ENCODE data around the gene ANXA6.

ANXA6 gene

GRCh38 chr5:151196556-151197290, 39.1 kb upstream of the ANXA6 start:
- peaks cover 40% of the 10 kb centered on the region for H3K36me3 ChIP-seq (replicated peaks; ENCODE audit: low read depth, low read length)
- peaks cover 5% of the 10 kb centered on the region; the same call in 1 of the 2 replicates for H3K9me3 ChIP-seq (ENCODE audit: insufficient read depth, low read length)
- peaks cover 21% of the 10 kb centered on the region for H3K4me1 ChIP-seq (ENCODE audit: low read length)
- H3K4me2 ChIP-seq (ENCODE audit: low read length): peak overlapping the region; percentile 38
- no peak overlapping the region for H3K4me3 ChIP-seq (ENCODE audit: low read length)
- H3K9ac ChIP-seq (ENCODE audit: low read length): no peak overlapping the region
- no peak for TF ChIP-seq CTCF (IDR thresholded peaks at IDR 0.05; ENCODE audit: low read depth, low read length)
- no peak for TF ChIP-seq EZH2phosphoT487 (IDR thresholded peaks at IDR 0.05; ENCODE audit: low read depth)
- H3K79me2 ChIP-seq (ENCODE audit: low read length): no peaks in the 10 kb centered on the region
- H4K20me1 ChIP-seq (ENCODE audit: insufficient read depth, low read length): no peaks in the 10 kb centered on the region
- H2AFZ ChIP-seq (ENCODE audit: low read depth, low read length): no peak overlapping the region
- no peaks in the 10 kb centered on the region for H3K27me3 ChIP-seq (ENCODE audit: low read depth, low read length)
- peak overlapping the region; percentile 40; the same call in 1 of the 2 replicates for H3K27ac ChIP-seq (ENCODE audit: low read length)

- Histone ChIP-seq H3K4me3 (ENCODE audit: low read length) (no peak overlapping the region), H3K9ac (ENCODE audit: low read length) (no peak overlapping the region), H2AFZ (ENCODE audit: low read depth, low read length) (no peak overlapping the region), H3K27me3 (ENCODE audit: low read depth, low read length) (no peaks in the 10 kb centered on the region), H4K20me1 (ENCODE audit: insufficient read depth, low read length) (no peaks in the 10 kb centered on the region), H3K36me3 (replicated peaks; ENCODE audit: low read depth, low read length) (peaks cover 47% of the 10 kb centered on the region), H3K4me2 (ENCODE audit: low read length) (no peak overlapping the region), H3K79me2 (ENCODE audit: low read length) (no peaks in the 10 kb centered on the region), H3K9me3 (ENCODE audit: insufficient read depth, low read length) (peaks cover 5% of the 10 kb centered on the region; the same call in 1 of the 2 replicates), H3K27ac (ENCODE audit: low read length) (no peak overlapping the region), H3K4me1 (ENCODE audit: low read length) (peaks cover 22% of the 10 kb centered on the region)
- TF ChIP-seq CTCF (IDR thresholded peaks at IDR 0.05; ENCODE audit: low read depth, low read length) (no peak), EZH2phosphoT487 (IDR thresholded peaks at IDR 0.05; ENCODE audit: low read depth) (no peak)
Observed at GRCh38 chr5:151195622-151196021, 38.0 kb upstream of the ANXA6 start.

GRCh38 chr5:151192626-151193025, 35.0 kb upstream of the ANXA6 start:
- Histone ChIP-seq H3K4me1 (ENCODE audit: low read length) (peaks cover 22% of the 10 kb centered on the region), H3K27me3 (ENCODE audit: low read depth, low read length) (no peaks in the 10 kb centered on the region), H3K9ac (ENCODE audit: low read length) (no peak overlapping the region), H3K79me2 (ENCODE audit: low read length) (no peaks in the 10 kb centered on the region), H3K4me2 (ENCODE audit: low read length) (no peak overlapping the region), H3K9me3 (ENCODE audit: insufficient read depth, low read length) (peaks cover 14% of the 10 kb centered on the region; the same call in 1 of the 2 replicates), H2AFZ (ENCODE audit: low read depth, low read length) (no peak overlapping the region), H3K36me3 (replicated peaks; ENCODE audit: low read depth, low read length) (peaks cover 61% of the 10 kb centered on the region), H4K20me1 (ENCODE audit: insufficient read depth, low read length) (no peaks in the 10 kb centered on the region), H3K4me3 (ENCODE audit: low read length) (no peak overlapping the region), H3K27ac (ENCODE audit: low read length) (no peak overlapping the region)
- TF ChIP-seq CTCF (IDR thresholded peaks at IDR 0.05; ENCODE audit: low read depth, low read length) (no peak), EZH2phosphoT487 (IDR thresholded peaks at IDR 0.05; ENCODE audit: low read depth) (no peak)

DNA sequence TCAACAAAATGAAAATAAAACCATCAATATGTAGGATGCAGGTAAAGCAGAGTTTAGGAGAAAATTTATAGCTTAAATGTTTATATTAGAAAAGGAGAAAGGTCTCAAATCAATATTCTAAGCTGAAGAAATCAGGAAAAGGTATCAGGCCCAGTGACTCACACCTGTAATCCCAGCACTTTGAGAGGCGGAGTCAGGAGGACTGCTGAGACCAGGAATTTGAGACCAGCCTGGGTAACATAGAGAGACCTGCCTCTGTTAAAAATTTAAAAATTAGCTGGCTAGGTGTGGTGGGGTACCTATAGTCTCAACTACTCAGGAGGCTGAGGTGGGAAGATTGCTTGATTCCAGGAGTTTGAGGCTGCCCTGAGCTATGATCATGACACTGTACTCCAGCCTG, 34.1 kb upstream of the ANXA6 start:
- H3K4me1 ChIP-seq (ENCODE audit: low read length): peaks cover 17% of the 10 kb centered on the region

More for the DNA sequence above, 34.1 kb upstream of the ANXA6 start:
- H3K4me2 ChIP-seq (ENCODE audit: low read length): no peak overlapping the region
- H3K27ac ChIP-seq (ENCODE audit: low read length): no peak overlapping the region
- peaks cover 59% of the 10 kb centered on the region for H3K36me3 ChIP-seq (replicated peaks; ENCODE audit: low read depth, low read length)
- no peaks in the 10 kb centered on the region for H3K79me2 ChIP-seq (ENCODE audit: low read length)
- no peak overlapping the region for H3K4me3 ChIP-seq (ENCODE audit: low read length)
- peaks cover 14% of the 10 kb centered on the region; the same call in 1 of the 2 replicates for H3K9me3 ChIP-seq (ENCODE audit: insufficient read depth, low read length)
- no peaks in the 10 kb centered on the region for H4K20me1 ChIP-seq (ENCODE audit: insufficient read depth, low read length)
- TF ChIP-seq EZH2phosphoT487 (IDR thresholded peaks at IDR 0.05; ENCODE audit: low read depth) (no peak), CTCF (IDR thresholded peaks at IDR 0.05; ENCODE audit: low read depth, low read length) (no peak)
- no peak overlapping the region for H3K9ac ChIP-seq (ENCODE audit: low read length)
- no peak overlapping the region for H2AFZ ChIP-seq (ENCODE audit: low read depth, low read length)
- no peaks in the 10 kb centered on the region for H3K27me3 ChIP-seq (ENCODE audit: low read depth, low read length)

Measured in OCI-LY3 (cell line).